ENCODE measurements around the gene PICK1.
A peak's percentile ranks its signal among the peaks of the same experiment; 100 is the strongest.
"Not testable (repeated sequence)": the region's sequence is repeated elsewhere in the genome, so short reads cannot be mapped to it uniquely, and the experiment has no call there.

Gene PICK1

DNA sequence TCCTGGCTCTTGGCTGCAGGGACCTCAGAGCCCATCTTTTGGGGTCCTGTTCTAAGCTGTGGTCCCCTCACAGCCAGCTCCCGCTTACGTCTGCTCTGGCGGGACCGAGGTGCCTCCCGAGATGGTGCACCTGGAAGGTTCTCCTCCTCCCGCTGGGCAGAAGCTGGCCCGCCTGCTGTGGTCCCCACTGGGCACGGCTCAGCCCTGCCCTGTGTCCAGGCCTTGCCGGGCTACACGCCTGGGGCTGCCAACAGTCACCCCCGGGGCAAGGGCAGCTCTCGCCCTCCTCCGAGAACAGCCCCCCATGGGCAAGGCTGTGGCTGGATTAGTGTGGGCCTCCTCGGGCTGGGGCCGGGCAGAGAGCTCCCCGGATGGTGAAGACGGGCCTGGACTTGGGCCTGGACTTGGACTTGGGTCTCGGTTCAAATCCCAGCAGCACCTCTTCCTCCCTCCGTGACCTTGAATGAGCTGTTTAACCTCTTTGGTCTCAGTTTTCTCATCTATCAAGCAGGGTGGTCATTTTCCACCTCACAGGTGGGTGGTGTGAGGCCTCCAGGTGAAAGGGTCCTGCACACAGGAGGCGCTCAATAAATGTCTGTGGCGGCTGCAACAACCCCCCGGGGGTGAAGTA lies 52.3 kb downstream of the PICK1 start:
- H3K4me3 ChIP-seq (ENCODE audit: low read length): no peak overlapping the region
- no peak for DNase-seq (ENCODE audit: low read depth, low spot score)

DNA sequence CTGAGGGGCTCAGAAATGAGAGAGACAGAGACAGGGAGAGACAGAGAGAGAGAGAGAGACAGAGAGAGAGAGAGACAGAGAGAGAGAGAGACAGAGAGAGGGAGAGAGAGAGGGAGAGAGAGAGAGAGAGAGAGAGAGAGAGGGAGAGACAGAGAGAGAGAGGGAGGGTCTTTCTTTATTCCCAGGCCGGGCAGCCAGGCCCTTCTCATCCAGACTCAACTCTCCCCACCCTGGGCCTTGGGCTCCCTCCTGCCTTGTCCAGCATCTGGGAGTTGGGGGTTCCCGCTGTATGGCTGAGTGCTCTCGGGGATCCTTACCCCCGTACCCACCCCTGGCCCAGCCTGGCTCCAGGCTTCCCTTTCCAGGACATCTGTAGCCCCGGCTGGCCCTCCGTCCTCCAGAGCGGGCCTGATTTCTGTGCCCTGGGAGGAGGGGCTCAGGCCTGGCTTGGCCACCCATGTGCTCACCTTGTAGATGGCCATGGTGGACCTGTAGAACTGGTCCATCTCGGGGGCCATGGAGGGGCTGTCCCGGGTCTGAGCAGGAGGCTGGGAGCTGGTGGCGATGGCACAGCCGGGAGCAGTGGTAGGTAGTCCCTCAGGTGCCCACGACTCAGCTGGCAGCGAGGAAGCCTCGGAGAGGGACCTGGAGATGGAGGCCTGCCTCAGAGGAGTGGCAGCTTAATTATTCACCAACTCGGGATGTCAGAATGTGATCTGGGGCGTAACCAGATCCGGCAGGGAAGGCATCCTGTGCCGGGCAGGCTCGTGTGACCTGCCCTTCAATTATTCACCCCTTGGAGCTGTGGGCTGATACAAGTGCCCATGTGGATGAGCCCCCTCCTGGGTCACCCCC lies 53.0 kb downstream of the PICK1 start, which contains the start of gene BAIAP2L2:
BAIAP2L2 (minus strand) TSS at position 677 of the 855 bp plus-strand sequence; CDS start at position 518, 159 bp downstream.
- DNase-seq (ENCODE audit: low read depth, low spot score): no peak
- H3K4me3 ChIP-seq (ENCODE audit: low read length): no peak within 1 kb of the TSS

DNA sequence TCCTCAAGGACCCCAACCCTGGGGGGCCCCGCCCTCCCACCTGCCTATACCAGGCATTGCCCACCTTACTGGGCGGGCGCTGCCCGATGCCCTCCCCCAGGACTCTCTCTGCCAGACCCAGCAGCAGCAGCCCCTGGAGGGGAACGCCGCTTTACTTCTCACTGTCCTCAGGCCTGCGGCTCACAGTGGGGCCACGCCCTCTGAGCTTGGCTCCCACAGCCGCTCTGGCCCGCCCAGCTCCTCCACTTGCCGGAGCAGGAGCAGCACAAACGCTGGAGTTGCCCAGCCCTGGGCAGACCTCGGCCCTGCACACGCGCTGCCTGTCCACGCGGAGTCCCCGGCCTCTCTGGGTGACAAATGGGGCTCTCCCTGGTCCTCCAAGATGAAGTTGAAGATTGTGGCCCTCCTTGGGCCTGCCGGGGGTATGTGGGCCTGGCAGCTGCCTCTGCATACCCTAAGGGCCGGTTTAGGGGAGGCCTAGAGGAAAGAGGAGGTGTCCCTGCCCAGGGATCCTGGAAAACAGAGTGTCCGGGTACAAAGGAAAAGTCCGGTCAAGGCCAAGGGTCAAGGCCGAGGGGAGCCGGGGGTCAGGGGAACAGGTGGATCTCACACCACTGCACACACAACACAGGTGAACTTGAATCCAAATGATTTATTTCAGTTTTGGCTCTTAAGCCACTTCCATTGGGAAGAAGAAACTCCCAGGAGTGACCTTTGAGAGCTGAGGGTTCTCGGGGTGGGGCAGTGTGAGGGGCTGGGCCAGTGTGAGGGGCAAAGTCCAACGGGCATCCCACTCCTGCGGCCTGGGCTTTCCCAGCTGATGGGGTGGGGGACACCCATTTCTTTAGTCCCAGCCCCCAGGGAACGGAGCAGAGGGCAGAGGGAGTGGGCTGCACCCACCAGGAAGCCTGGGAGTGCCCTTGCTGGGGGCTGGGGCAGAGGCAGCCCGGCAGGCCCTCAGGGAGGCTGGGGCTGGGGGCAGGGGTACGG lies 54.0 kb downstream of the PICK1 start:
- no peak for DNase-seq (ENCODE audit: low read depth, low spot score)

DNA sequence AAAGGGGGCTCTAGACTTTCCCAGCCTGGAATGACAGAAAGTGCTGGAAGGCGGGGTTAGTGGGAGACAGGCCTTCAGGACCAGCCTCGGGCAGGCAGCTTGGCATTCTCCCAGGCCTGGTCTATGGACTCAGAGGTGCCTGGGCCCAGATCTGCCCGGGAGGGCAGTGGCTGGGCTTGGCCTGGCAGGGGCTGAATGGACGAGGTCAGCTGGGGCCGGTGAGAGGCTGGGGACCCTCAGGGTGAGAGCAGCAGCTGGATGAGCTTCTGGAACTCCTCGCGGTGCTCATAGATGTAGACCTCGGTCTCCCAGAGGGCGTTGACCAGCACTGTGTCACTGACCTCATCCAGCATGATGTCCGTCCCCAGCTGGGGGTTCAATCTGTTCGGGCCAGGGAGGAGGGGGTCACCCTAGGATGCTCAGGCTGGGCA lies 54.7 kb downstream of the PICK1 start:
- no peak for DNase-seq (ENCODE audit: low read depth, low spot score)
- no peak overlapping the region for H3K4me3 ChIP-seq (ENCODE audit: low read length)

More for the DNA sequence above, 54.0 kb downstream of the PICK1 start:
- no peak overlapping the region for H3K4me3 ChIP-seq (ENCODE audit: low read length)

DNA sequence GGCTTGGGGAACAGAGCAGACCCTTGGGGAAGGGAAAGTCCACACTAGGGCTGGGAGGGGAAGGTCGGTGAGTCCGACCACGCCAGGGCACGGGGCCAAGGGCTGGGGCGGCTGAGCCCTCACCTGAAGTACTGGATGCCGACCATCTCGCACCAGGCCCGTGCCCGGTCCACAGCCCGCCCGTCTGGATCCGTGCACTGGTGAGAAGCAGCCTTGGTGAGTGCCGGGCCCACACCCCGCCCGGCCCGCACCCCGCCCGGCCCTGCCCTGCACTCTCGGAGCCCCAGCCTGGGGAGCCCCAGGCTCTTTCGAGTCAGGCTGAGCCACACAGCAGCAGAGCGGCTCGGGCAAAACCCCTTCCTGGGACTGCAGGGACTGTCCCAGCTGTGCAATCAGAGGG lies 55.2 kb downstream of the PICK1 start:
- DNase-seq (ENCODE audit: low read depth, low spot score): no peak
- no peak overlapping the region for H3K4me3 ChIP-seq (ENCODE audit: low read length)

DNA sequence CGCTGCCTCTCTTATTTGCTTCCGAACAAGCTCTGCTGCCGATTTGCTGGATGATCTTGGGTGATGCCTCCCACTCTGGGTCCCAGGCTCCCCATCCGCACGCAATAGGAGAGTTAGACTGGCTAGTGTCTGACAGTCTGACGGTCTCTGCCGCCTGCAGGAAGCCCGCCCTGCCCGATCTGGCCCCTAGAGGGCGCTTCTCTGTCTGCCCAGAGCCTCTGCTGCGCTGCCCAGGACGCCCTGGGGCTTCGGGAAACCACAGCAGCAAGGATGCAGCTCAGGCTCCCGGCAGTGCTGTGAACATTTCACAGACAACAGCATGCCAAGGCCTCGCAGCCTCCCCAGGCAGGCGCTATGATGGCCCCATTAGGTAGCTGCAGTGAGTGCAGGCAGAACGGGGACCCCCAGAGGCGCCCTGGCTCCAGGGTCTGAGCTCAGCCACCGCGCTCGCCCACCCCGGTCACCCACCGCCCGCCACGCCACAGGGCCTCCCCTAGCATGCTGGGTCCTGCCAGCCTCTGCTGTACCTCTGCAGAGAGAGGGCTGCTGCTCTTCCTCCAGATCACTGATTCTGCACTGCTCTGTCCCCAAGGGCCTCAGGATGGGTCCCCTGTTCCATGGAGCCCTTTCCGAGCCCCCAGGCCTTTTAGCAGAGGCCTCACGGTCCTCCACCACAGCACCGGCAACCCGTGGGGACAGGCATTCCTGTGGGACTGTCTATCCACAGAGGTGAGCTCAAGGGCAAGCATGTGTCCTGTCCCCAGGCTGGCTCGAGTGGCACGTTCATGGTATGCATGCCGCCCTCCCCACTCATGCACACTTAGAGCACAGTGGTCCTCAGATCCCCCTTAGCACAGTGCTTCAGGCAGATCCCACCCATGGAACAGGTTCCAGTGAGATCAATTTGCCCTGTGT lies 57.5 kb downstream of the PICK1 start:
- peak; percentile 60 for DNase-seq (ENCODE audit: low read depth, low spot score)
- no peak overlapping the region for H3K4me3 ChIP-seq (ENCODE audit: low read length)

DNA sequence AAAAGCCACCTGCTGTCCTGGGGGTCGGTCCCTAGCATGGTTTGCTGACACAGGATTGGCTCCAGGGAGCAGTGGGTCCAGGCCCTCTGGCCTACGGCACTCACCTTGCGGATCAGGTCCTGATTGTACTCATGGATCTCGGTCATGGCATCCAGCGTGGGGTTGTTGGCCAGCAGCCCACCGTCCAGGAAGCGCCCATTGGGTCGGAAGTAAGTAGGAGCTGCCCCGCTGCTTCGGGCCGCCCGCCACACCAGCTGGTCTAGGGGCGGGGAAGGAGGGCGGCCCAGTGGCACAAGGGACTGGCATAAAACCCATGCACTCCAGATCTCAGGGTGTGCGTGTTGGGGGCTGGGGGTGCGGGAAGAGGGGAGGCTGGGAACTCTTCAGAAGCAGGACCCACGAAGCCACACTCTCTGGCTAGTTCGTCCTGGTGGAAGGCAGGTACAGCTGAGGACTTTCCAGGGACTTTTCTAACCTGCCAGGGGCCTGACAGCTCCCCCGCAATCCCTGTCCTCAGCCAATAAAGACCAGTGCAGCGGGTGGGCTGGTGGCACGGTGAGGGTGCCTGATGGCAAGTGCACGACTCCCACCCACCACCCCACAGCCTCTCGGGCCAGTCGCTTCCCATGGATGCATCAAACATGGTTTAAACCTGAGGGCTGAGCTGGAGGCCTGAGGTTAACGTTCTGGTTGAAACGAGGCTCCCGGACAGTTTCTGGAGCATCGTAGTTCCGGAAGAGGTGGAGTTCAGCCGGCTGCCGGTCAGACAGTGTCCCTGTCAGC lies 58.4 kb downstream of the PICK1 start:
- no peak for DNase-seq (ENCODE audit: low read depth, low spot score)
- H3K4me3 ChIP-seq (ENCODE audit: low read length): no peak overlapping the region

DNA sequence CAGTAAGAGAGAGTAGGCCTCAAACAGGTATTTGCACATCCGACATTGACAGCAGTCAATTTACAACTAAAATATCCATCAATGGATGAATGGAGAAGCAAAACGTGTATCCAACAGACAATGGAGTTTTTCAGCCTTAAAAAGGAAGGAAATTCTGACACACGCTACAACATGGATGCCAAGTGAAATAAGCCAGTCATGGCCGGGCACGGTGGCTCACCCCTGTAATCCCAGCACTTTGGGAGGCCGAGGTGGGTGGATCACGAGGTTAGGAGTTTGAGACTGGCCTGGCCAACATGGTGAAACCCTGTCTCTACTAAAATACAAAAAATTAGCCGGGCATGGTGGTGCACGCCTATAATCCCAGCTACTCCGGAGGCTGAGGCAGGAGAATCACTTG lies 60.4 kb downstream of the PICK1 start:
- not testable (repeated sequence) for H3K4me3 ChIP-seq (ENCODE audit: low read length); DNase-seq (ENCODE audit: low read depth, low spot score)

DNA sequence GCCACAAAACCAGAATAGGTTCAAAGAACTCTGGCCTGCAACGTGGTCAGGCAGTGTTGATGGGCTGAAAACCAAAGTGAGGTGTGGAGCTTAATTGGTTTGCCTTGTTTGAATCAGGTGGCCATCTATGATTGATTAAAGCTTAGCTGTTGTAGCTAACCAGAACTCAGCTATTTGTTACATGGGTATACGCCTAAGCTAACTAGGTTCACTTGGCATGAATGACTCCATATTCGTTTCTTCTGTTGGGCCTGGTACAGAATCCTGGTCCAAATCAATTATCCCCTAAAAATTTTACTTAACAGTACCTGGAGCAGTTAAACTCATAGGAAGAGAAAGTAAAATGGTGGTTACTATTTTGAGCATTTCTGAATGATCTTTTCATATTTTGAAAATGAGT lies 61.0 kb downstream of the PICK1 start:
- no peak overlapping the region for H3K4me3 ChIP-seq (ENCODE audit: low read length)
- DNase-seq (ENCODE audit: low read depth, low spot score): no peak

DNA sequence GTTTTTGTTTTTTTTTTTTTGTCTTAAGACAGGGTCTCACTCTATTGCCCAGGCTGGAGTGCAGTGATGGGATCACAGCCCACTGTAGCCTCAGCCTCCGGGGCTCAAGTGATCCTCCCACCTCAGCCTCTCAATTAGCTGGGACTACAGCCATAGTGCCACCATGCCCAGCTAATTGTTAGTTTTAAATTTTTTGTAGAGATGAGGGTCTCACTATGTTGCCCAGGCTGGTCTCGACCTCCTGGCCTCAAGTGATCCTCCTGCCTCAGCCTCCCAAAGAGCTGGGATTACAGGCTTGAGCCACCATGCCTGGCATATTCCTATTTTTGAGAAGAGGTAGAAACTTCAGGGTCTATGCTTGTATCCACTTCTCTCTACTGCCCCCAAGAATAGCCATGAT lies 61.5 kb downstream of the PICK1 start:
- DNase-seq (ENCODE audit: low read depth, low spot score); H3K4me3 ChIP-seq (ENCODE audit: low read length): not testable (repeated sequence)

DNA sequence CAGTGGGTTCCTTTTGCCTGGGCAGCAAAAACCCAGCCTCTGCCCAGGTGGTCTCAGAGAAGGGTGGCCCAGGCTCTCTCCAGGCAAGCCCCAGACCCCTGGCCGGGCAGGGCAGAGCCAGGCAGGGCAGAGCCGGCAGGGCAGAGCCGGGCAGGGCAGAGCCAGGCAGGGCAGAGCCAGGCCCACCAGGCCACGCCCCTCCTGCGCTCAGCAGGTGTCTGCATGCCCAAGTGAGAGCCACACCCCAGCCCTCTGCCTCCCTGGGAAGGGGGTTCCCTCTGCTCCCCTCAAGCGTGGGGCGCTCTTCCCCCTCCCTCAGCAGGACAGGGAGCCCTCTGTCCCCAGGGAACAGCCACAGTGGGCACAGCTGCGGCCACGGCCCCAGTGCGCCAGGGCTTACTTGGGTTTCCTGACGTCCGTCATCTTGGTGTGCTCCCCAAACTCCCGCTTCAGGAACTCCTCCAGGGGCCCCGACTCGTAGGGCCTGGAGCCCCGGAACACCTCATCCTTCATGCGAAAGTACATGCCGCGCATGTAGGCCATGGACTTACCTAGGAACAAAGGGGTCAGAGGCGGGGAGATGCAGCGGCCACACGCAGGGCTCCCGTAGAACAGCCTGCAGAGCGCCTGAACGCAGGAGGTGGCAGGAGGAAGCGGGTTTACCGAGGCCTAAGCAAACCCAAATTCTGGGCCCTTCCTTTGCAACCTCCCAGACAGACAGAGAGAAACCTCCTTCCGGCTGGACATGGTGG lies 63.3 kb downstream of the PICK1 start:
- H3K4me3 ChIP-seq (ENCODE audit: low read length): no peak overlapping the region
- no peak for DNase-seq (ENCODE audit: low read depth, low spot score)

DNA sequence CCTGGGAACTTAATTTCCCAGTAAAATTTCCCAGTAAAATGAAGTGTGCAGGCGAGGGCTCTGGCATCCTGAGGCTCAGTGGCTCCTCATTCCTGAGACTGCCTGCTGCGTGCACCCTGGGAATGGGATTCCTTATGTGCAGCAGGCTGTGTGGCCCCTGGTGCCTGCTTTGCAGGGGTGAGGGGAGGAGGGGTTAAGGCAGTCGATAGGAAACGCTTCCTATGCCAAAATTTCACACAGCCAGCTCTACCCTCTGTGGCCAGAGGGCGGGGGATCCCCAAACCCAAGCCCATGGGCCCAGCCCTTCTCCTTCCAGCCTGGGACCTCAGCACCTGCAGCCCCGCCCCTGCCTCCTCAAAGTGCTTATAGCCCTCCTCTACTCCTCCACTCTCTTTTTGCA lies 65.4 kb downstream of the PICK1 start:
- no peak overlapping the region for H3K4me3 ChIP-seq (ENCODE audit: low read length)
- peak; percentile 21 for DNase-seq (ENCODE audit: low read depth, low spot score)

DNA sequence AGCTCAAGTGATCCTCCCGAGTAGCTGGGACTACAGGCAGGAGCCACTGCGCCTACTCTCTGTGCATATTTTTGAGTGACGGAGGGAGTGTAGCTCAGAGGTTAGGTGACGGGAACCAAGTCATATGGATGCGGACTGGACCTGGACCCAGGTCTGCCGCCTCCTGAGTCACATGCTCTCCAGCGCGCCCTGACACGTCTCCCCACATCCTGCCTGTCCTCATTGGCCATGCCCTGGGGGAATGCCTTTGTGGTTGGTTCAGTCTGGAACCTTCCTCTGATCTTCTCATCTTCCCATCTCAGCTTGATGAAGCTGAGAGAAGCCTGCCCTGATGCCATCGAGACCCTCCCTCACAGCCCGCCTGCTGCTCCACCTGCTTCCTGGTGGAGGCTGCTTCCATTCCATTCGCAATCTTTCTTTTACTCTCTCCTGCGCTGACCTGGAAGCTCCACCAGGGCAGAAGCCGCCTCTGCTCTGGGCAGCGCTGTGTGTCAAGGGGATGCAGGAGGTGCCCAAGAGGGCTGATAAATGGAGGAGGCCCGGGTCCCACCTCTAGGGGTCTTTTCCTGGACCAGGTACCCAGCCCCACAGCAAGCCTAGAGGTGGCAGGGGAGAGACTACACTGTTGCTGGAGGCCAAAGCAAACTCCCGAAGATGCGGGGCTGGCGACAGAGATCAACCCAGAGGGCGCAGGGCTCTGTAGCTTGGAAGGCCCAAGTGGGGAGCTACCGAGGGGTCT lies 67.2 kb downstream of the PICK1 start:
- DNase-seq (ENCODE audit: low read depth, low spot score): peak; percentile 9
- H3K4me3 ChIP-seq (ENCODE audit: low read length): no peak overlapping the region

DNA sequence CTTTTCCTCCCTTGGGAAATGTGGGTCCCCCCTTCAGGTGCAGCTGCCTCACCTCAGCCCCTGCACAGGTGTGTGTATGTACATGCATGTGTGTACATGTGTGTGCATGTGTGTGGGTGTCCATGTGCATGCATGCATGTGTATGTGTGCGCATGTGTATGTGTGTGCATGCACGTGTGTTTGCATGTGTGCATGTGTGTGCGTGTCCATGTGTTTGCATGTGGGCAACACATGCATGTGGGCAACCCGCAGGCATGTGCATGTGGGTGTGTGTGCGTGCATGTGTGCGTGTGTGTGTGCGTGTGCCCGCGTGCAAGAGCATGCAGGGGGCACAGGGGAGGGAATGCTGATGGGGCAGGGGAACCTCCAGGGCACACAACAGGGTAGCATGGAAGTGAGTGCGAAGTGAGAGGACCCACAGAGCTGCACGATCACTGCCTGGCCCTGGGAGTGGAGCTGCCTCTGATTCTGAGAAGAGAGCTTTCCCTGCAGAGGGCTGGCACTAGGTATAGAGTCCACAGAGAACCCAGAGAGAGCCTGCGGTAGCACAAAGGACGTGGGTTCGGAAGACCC lies 67.9 kb downstream of the PICK1 start:
- no peak overlapping the region for H3K4me3 ChIP-seq (ENCODE audit: low read length)
- DNase-seq (ENCODE audit: low read depth, low spot score): no peak

Measured in Jurkat, Clone E6-1 (cell line).